Rectal smooth muscle tissue (tissue), 1 donor: ENCODE measurements around the gene ZMIZ1.

Experiments
- H3K27ac ChIP-seq: one replicate; pipeline ENCODE4 v1.7.0; 2013; ENCODE audit warnings: low read depth, low read length, inconsistent platforms
- H3K27me3 ChIP-seq: one replicate; pipeline ENCODE4 v1.7.0; 2013; ENCODE audit warnings: low read length; ENCODE audit not compliant: control insufficient read depth, insufficient read depth
- H3K36me3 ChIP-seq: one replicate; pipeline ENCODE4 v1.7.0; 2013; ENCODE audit warnings: low read length; ENCODE audit not compliant: control insufficient read depth, insufficient read depth
- H3K4me1 ChIP-seq: one replicate; pipeline ENCODE4 v1.7.0; 2013; ENCODE audit warnings: low read length; ENCODE audit not compliant: control insufficient read depth, insufficient read depth
- H3K4me3 ChIP-seq: one replicate; pipeline ENCODE4 v1.7.0; 2013; ENCODE audit warnings: low read length
- H3K9ac ChIP-seq: one replicate; pipeline ENCODE4 v1.7.0; 2013; ENCODE audit warnings: low read length

The ZMIZ1 gene

DNA sequence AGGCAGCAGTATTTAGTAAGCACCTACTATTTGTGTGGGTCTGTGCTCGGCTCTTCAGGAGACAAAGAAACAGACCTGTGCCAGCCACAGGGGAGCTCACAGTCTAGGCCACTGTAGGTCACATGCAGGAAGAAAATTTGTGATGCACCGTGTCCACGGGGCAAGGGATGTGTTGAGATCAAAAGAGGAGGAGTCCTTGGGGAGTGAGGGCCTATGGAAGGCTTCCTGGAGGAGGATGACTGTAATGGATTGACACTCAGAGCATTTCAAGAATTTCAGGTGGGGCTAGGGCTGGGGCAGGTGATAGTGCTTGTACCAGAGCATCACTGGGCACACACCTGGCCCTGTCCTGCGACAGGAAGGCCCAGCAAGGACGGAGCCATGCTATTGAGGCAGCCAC is 102.7 kb downstream of the ZMIZ1 start:
- Histone ChIP-seq H3K27me3 (no peaks in the 10 kb centered on the region), H3K4me3 (no peak overlapping the region), H3K4me1 (peaks cover 20% of the 10 kb centered on the region), H3K27ac (no peak overlapping the region), H3K9ac (no peak overlapping the region), H3K36me3 (peaks cover 11% of the 10 kb centered on the region)

- Histone ChIP-seq H3K4me3 (no peak overlapping the region), H3K27ac (no peak overlapping the region), H3K9ac (no peak overlapping the region), H3K27me3 (no peaks in the 10 kb centered on the region), H3K36me3 (peaks cover 8% of the 10 kb centered on the region), H3K4me1 (peaks cover 33% of the 10 kb centered on the region)
Measured at GRCh38 chr10:79172881-79173280, 104.1 kb downstream of the ZMIZ1 start.

GRCh38 chr10:79173582-79174262 is 105.0 kb downstream of the ZMIZ1 start:
- Histone ChIP-seq H3K4me3 (no peak overlapping the region), H3K27ac (no peak overlapping the region), H3K27me3 (no peaks in the 10 kb centered on the region), H3K4me1 (peaks cover 41% of the 10 kb centered on the region), H3K36me3 (peaks cover 8% of the 10 kb centered on the region), H3K9ac (no peak overlapping the region)

- Histone ChIP-seq H3K9ac (no peak overlapping the region), H3K27ac (peak overlapping the region; percentile 60), H3K36me3 (peaks cover 3% of the 10 kb centered on the region), H3K4me3 (no peak overlapping the region), H3K27me3 (no peaks in the 10 kb centered on the region), H3K4me1 (peaks cover 45% of the 10 kb centered on the region)
Measured at GRCh38 chr10:79176052-79176501, 107.3 kb downstream of the ZMIZ1 start.

DNA sequence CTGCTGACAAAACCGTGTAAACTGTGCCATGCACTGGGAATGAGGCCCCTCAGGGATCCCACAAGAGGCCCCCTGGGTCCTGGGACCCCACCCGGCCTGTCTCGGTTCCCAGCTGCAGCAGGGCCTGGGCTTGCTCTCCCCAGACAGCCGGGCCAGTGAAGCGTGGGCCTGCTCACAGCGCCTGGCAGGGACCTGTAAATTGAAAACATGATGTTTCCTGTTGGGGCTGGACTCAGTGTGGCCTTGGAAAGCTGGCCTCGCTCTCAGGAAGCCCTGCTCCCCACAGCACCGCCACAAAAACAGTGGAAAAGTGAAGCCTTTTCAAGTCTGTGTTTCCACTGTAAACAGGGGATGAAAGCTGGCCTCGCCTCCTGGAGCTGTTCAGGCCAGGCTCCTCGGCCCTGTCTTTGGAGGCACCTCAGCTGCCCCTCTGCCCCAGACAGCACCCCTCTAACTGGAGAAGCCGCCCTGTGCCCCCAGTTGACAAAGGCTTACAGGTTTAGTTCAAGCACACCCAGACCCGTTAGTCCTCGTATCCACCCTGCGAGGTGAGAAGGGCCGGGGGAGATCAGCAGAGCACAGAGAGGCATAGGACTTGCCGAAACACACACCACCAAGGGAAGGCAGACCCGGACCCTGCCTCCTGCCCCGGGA is 108.3 kb downstream of the ZMIZ1 start:
- peak overlapping the region; percentile 60 for H3K27ac ChIP-seq
- no peak overlapping the region for H3K4me3 ChIP-seq
- H3K9ac ChIP-seq, result no peak overlapping the region
- no peaks in the 10 kb centered on the region for H3K27me3 ChIP-seq
- H3K36me3 ChIP-seq, result no peaks in the 10 kb centered on the region
- peaks cover 46% of the 10 kb centered on the region for H3K4me1 ChIP-seq

GRCh38 chr10:79178070-79178576 is 109.4 kb downstream of the ZMIZ1 start:
- H3K4me3 ChIP-seq, result no peak overlapping the region
- H3K36me3 ChIP-seq, result no peaks in the 10 kb centered on the region
- peaks cover 57% of the 10 kb centered on the region for H3K4me1 ChIP-seq
- H3K9ac ChIP-seq, result no peak overlapping the region
- no peaks in the 10 kb centered on the region for H3K27me3 ChIP-seq
- H3K27ac ChIP-seq, result peak overlapping the region; percentile 67

- no peak overlapping the region for H3K4me3 ChIP-seq
- peaks cover 62% of the 10 kb centered on the region for H3K4me1 ChIP-seq
- no peaks in the 10 kb centered on the region for H3K27me3 ChIP-seq
- H3K27ac ChIP-seq, result peak overlapping the region; percentile 67
- no peak overlapping the region for H3K9ac ChIP-seq
- H3K36me3 ChIP-seq, result no peaks in the 10 kb centered on the region
Measured at GRCh38 chr10:79178614-79179163, 109.9 kb downstream of the ZMIZ1 start.

DNA sequence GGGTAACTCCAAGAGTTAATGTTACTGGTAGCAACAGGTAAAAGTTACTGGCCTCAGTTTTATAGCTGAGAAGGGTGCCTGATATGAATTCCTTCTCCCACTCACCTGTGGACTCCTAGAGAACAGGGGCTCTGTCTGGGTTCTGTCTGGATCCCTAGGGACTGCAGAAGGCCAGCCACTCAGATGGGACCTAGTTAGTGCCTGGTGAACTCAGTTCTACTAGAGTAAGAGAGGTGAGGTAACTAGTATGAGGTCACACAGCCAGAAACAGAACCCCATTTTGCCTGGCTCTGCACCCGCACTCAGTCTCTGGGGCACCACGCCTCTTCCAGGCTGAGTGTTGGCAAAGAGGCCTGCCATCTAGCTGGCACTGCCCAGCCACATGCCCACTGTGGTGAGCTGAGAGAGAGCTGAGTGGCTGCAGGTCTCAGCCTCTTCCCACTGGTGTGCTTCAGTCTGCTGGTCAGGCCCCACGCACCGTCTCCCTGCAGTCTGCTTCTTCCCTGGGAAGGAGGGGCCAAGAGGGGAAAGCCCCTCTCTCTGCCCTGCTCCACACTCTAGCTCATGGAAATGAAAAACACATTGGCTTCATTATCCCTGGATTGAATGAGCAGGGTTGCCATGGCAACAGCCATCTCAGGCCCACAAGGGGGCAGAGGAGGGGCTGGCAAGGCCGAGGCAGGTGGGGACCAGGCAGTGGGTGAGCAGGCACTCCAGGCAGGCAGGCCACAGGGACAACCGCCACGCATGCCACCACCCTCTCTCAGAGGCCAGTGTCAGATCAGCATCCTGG is 110.6 kb downstream of the ZMIZ1 start:
- Histone ChIP-seq H3K27ac (peak overlapping the region; percentile 67), H3K36me3 (no peaks in the 10 kb centered on the region), H3K4me3 (no peak overlapping the region), H3K4me1 (peaks cover 69% of the 10 kb centered on the region), H3K9ac (no peak overlapping the region), H3K27me3 (no peaks in the 10 kb centered on the region)

DNA sequence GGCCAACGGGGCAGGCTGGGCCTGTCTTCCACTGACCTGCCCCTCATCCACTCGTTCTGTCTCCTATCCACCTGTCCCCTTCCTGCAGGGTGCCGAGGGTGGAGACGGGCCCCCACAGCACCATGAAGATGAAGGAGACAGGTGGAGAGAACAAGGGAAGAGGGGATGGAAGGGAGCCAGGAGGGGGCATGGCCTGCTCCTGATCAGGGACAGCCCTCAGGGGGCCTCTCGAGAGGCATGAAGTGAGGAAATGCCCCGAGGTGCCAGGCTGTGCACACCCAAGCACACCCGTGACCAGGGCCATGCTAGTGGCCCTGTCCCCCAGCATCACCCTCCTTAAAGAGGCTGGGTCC is 111.2 kb downstream of the ZMIZ1 start:
- Histone ChIP-seq H3K36me3 (no peaks in the 10 kb centered on the region), H3K9ac (no peak overlapping the region), H3K27ac (peak overlapping the region; percentile 67), H3K27me3 (no peaks in the 10 kb centered on the region), H3K4me3 (no peak overlapping the region), H3K4me1 (peaks cover 75% of the 10 kb centered on the region)

DNA sequence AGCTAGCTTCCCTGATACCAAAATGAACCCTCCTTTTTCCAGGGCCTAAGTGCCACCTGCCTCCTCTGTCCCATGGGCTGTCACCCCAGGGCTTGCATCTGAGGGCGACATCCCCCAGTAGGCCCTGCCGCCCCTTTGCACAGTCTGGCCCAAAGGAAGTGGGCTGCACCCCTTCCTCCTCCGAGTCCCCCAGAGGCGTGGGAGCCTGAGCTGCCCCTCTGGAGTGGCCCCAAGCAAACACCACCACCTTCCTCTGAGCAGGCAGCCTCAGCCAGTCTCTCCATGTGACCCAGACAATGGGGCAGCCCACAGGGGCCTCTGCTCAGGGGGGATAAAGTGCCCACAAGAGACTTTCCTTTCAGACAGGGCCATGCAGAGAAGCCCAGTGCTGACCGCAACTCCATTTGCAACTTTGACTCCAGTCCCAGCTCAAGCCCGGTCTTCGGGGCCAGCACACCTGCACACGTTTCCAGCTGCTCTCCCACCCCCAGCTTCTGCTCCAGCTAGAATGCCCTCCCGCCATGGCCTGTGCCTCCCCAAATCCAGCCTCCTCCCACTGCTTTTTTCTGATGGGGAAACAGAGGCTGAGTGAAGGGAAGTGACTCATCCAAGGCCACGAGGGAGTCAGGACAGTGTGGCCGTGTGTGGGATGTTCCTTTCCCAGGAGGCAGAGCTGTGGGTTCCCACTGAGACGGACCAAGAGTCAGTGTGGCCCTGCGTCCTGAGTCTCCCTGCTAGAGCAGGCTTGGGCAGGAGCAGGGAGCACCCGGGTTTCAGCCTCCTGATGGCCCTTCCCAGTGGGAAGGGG is 111.9 kb downstream of the ZMIZ1 start:
- Histone ChIP-seq H3K4me3 (no peak overlapping the region), H3K4me1 (peaks cover 75% of the 10 kb centered on the region), H3K9ac (no peak overlapping the region), H3K27me3 (no peaks in the 10 kb centered on the region), H3K27ac (no peak overlapping the region), H3K36me3 (no peaks in the 10 kb centered on the region)

GRCh38 chr10:79181227-79181626 is 112.5 kb downstream of the ZMIZ1 start:
- H3K27me3 ChIP-seq, result no peaks in the 10 kb centered on the region
- no peaks in the 10 kb centered on the region for H3K36me3 ChIP-seq
- H3K4me3 ChIP-seq, result no peak overlapping the region
- H3K4me1 ChIP-seq, result peaks cover 75% of the 10 kb centered on the region
- no peak overlapping the region for H3K9ac ChIP-seq
- no peak overlapping the region for H3K27ac ChIP-seq
